Endodermal cell (in vitro differentiated cells): ENCODE results near the gene RHBG. TPM values are rescaled to one million over a fixed set of nuclear protein-coding genes. Genes with fewer than 3 reads are reported as not detected.

ENCODE experiments used
- DNase-seq: peaks from one replicate; pipeline ENCODE4 v3.0.0-alpha.2; 2017
- H3K27ac ChIP-seq: 2 replicates; pipeline ENCODE4 v1.5.1; 2013; ENCODE audit warnings: mild to moderate bottlenecking, low read depth, low read length, moderate library complexity
- H3K27me3 ChIP-seq: 2 replicates; pipeline ENCODE4 v1.6.1; 2013; ENCODE audit warnings: mild to moderate bottlenecking, low read length, moderate library complexity; ENCODE audit not compliant: insufficient read depth, control insufficient read depth, poor library complexity, severe bottlenecking
- H3K36me3 ChIP-seq: 2 replicates; pipeline ENCODE4 v1.7.0; 2013; ENCODE audit warnings: mild to moderate bottlenecking, low read length, moderate library complexity; ENCODE audit not compliant: control insufficient read depth, insufficient read depth
- H3K4me1 ChIP-seq: one replicate; pipeline ENCODE4 v1.7.0; 2013; ENCODE audit warnings: low read length; ENCODE audit not compliant: control insufficient read depth, insufficient read depth
- H3K4me3 ChIP-seq: 2 replicates; pipeline ENCODE4 v1.5.1; 2013; ENCODE audit warnings: mild to moderate bottlenecking, low read length, moderate library complexity
- H3K9ac ChIP-seq: 2 replicates; pipeline ENCODE4 v1.6.1; 2013; ENCODE audit warnings: mild to moderate bottlenecking, low read length, moderate library complexity; ENCODE audit not compliant: poor library complexity, severe bottlenecking; ENCODE audit errors: extremely low read depth
- H3K9me3 ChIP-seq: 2 replicates; pipeline ENCODE4 v1.6.1; 2013; ENCODE audit warnings: mild to moderate bottlenecking, low read length, moderate library complexity; ENCODE audit not compliant: control insufficient read depth
- H3K27ac Mint-ChIP-seq: 2 replicates; pipeline ENCODE4 v1.8.0; 2020; ENCODE audit warnings: mixed read lengths
- H3K27me3 Mint-ChIP-seq: 2 replicates; pipeline ENCODE4 v1.8.0; 2021; ENCODE audit warnings: mild to moderate bottlenecking, mixed read lengths; ENCODE audit not compliant: insufficient read depth
- H3K36me3 Mint-ChIP-seq: 2 replicates; pipeline ENCODE4 v1.8.0; 2020; ENCODE audit warnings: low read depth, mixed read lengths
- H3K4me1 Mint-ChIP-seq: 2 replicates; pipeline ENCODE4 v1.8.0; 2020; ENCODE audit warnings: mixed read lengths
- H3K4me3 Mint-ChIP-seq: 2 replicates; pipeline ENCODE4 v1.8.0; 2020; ENCODE audit warnings: mild to moderate bottlenecking, moderate library complexity, mixed read lengths
- H3K9me3 Mint-ChIP-seq: 2 replicates; pipeline ENCODE4 v1.8.0; 2020; ENCODE audit warnings: mild to moderate bottlenecking, mixed read lengths
- CTCF ChIP-seq: fragments of 200-600 bp; sonication (generic); conservative IDR thresholded peaks from 2 replicates; pipeline ENCODE4 v1.5.0; 2021; ENCODE audit warnings: antibody characterized with exemption, mild to moderate bottlenecking
- WGBS, 2 experiments: methylation state at CpG; one replicate each; pipeline versions ENCODE4 v1.1.5 to v1.1.7; 2013; ENCODE audit warnings: missing lambda C conversion rate in 2 of 2, mixed read lengths in 1 of 2; ENCODE audit not compliant: insufficient coverage in 1 of 2, insufficient read length in 1 of 2; 5-methylcytosine and 5-hydroxymethylcytosine counted together
- total RNA-seq, 2 donors: library from RNA; stranded (reverse); fragmentation: NEBNext Ultra II Directional in 1 of 2; extraction: Animal tissue kit (Norgen Biotek cat#: 25700) in 1 of 2; gene quantifications; 2 replicates in 1 of 2; 3 replicates in 1 of 2; pipeline ENCODE4 v1.2.1, GENCODE V29; 2021

Gene RHBG
- total RNA-seq, 2 donors from 2014 or later: 3.9 to 4.0 TPM

GRCh38 chr1:156386134-156386901 is 17.3 kb downstream of the RHBG start:
- Mint-ChIP-seq H3K27ac (no peak overlapping the region), H3K4me3 (no peak overlapping the region), H3K27me3 (peaks cover 68% of the 10 kb centered on the region), H3K9me3 (no peaks in the 10 kb centered on the region), H3K4me1 (peaks cover 12% of the 10 kb centered on the region), H3K36me3 (no peaks in the 10 kb centered on the region)
- no peak overlapping the region for H3K27ac ChIP-seq
- no peak for TF ChIP-seq CTCF
- H3K4me1 ChIP-seq: peaks cover 4% of the 10 kb centered on the region
- no peak overlapping the region for H3K4me3 ChIP-seq
- no peak for DNase-seq
- WGBS, 2 experiments: 88 to 89% methylated on average over 3 to 6 of the region's 6 CpGs
- H3K9ac ChIP-seq: no peak overlapping the region
- no peaks in the 10 kb centered on the region for H3K36me3 ChIP-seq
- no peaks in the 10 kb centered on the region for H3K9me3 ChIP-seq
- peaks cover 55% of the 10 kb centered on the region for H3K27me3 ChIP-seq

- Mint-ChIP-seq H3K27ac (no peak overlapping the region), H3K36me3 (no peaks in the 10 kb centered on the region), H3K4me3 (peak overlapping the region; percentile 47), H3K9me3 (no peaks in the 10 kb centered on the region), H3K27me3 (peaks cover 75% of the 10 kb centered on the region), H3K4me1 (peaks cover 21% of the 10 kb centered on the region)
- H3K9me3 ChIP-seq: no peaks in the 10 kb centered on the region
- no peak for DNase-seq
- no peak overlapping the region for H3K9ac ChIP-seq
- 90 to 94% methylated on average over 4 to 8 of the region's 8 CpGs for WGBS, 2 experiments
- no peak for TF ChIP-seq CTCF
- peaks cover 4% of the 10 kb centered on the region for H3K4me1 ChIP-seq
- peak overlapping the region; percentile 94 for H3K27ac ChIP-seq
- no peak overlapping the region for H3K4me3 ChIP-seq
- H3K27me3 ChIP-seq: peaks cover 64% of the 10 kb centered on the region
- no peaks in the 10 kb centered on the region for H3K36me3 ChIP-seq
Measured at GRCh38 chr1:156386949-156387869, 18.2 kb downstream of the RHBG start.

- Histone ChIP-seq H3K9me3 (no peaks in the 10 kb centered on the region), H3K4me3 (no peak overlapping the region), H3K27me3 (peaks cover 66% of the 10 kb centered on the region), H3K4me1 (peaks cover 7% of the 10 kb centered on the region), H3K27ac (peak overlapping the region; percentile 94), H3K36me3 (no peaks in the 10 kb centered on the region), H3K9ac (no peak overlapping the region)
- no peak for TF ChIP-seq CTCF
- Mint-ChIP-seq H3K4me3 (peak overlapping the region; percentile 47), H3K9me3 (no peaks in the 10 kb centered on the region), H3K27ac (no peak overlapping the region), H3K27me3 (peaks cover 73% of the 10 kb centered on the region), H3K4me1 (peaks cover 26% of the 10 kb centered on the region), H3K36me3 (no peaks in the 10 kb centered on the region)
- peak; percentile 63 for DNase-seq
- 79 to 86% methylated on average over 15 of the region's 15 CpGs for WGBS, 2 experiments
Measured at GRCh38 chr1:156387870-156388173, 18.8 kb downstream of the RHBG start.
